BJ (cell line): ENCODE results near the gene SWI5. TPM values are rescaled to one million over a fixed set of nuclear protein-coding genes. Genes with fewer than 3 reads are reported as not detected.

ENCODE experiments used
- CTCF ChIA-PET: fragments of 350-600 bp; formaldehyde crosslinking; extraction: SDS; loops from one replicate; lab custom pipeline; 2021; ENCODE audit warnings: antibody characterized with exemption, inconsistent platforms; lab: Yijun Ruan, JAX
- POLR2A ChIA-PET: fragments of 300-600 bp; sonication (Branson Sonifier 250); formaldehyde crosslinking; extraction: SDS; loops from one replicate; lab custom pipeline; 2021; ENCODE audit warnings: antibody characterized with exemption; lab: Charles Lee
- DNase-seq: peaks from one replicate; pipeline ENCODE4 v3.0.0-alpha.2; 2011; ENCODE audit warnings: low read depth
- H3K27me3 ChIP-seq: 2 replicates; pipeline ENCODE4 v1.6.0; 2011; ENCODE audit warnings: low read length; ENCODE audit not compliant: control insufficient read depth, insufficient read depth
- H3K36me3 ChIP-seq: 2 replicates; pipeline ENCODE4 v1.5.1; 2011; ENCODE audit warnings: low read length; ENCODE audit not compliant: control insufficient read depth, insufficient read depth
- H3K4me3 ChIP-seq: 2 replicates; pipeline ENCODE4 v1.5.1; 2011; ENCODE audit warnings: low read depth, mild to moderate bottlenecking, control low read depth, low read length
- CTCF ChIP-seq: IDR thresholded peaks from 2 replicates; pipeline ENCODE4 v1.5.1; 2011; ENCODE audit warnings: low read depth, mild to moderate bottlenecking, control low read depth, inconsistent platforms, low read length, moderate library complexity; ENCODE audit not compliant: insufficient read depth
- polyA plus RNA-seq: library from polyadenylated mRNA; depleted of rRNA; stranded (reverse); fragments of >200 nt; gene quantifications from 2 replicates; pipeline ENCODE4 v1.2.3, GENCODE V29; 2011

SWI5 gene
- polyA plus RNA-seq, 1 experiment, result 77.4 TPM

- ChIA-PET POLR2A (no interaction called here), CTCF (interaction anchor here (0.7 to 3.9 kb wide), 16 partner anchors 9 to 156 kb away, joined by 3 to 24 read pairs (median 4); partner anchors contain the start of genes DNM1, GOLGA2 and SWI5)
- no peaks in the 10 kb centered on the region for H3K27me3 ChIP-seq
- H3K4me3 ChIP-seq, result no peak overlapping the region
- H3K36me3 ChIP-seq, result peaks cover 36% of the 10 kb centered on the region
- DNase-seq, result no peak
- peak; percentile 94 for TF ChIP-seq CTCF
Measured at GRCh38 chr9:128254855-128255759, 21.0 kb upstream of the SWI5 start.

GRCh38 chr9:128257086-128257825 is 18.8 kb upstream of the SWI5 start:
- POLR2A ChIA-PET, result no interaction called here
- H3K36me3 ChIP-seq, result peaks cover 51% of the 10 kb centered on the region
- no peak for TF ChIP-seq CTCF
- CTCF ChIA-PET, result interaction anchor here (3.9 kb wide), 1 partner anchor 12 kb away, joined by 24 read pairs; no protein-coding TSS in a partner anchor
- no peak overlapping the region for H3K4me3 ChIP-seq
- H3K27me3 ChIP-seq, result no peaks in the 10 kb centered on the region
- no peak for DNase-seq

GRCh38 chr9:128257907-128258306 is 18.2 kb upstream of the SWI5 start:
- DNase-seq, result no peak
- H3K27me3 ChIP-seq, result no peaks in the 10 kb centered on the region
- ChIA-PET POLR2A (no interaction called here), CTCF (no interaction called here)
- H3K4me3 ChIP-seq, result no peak overlapping the region
- no peak for TF ChIP-seq CTCF
- H3K36me3 ChIP-seq, result peaks cover 57% of the 10 kb centered on the region

GRCh38 chr9:128258326-128258725 is 17.8 kb upstream of the SWI5 start:
- TF ChIP-seq CTCF, result no peak
- DNase-seq, result no peak
- Histone ChIP-seq H3K27me3 (no peaks in the 10 kb centered on the region), H3K36me3 (peaks cover 58% of the 10 kb centered on the region), H3K4me3 (no peak overlapping the region)
- POLR2A ChIA-PET, result no interaction called here
- CTCF ChIA-PET, result no interaction called here

GRCh38 chr9:128259156-128259555 is 16.9 kb upstream of the SWI5 start:
- TF ChIP-seq CTCF, result no peak
- ChIA-PET CTCF (no interaction called here), POLR2A (no interaction called here)

More at GRCh38 chr9:128259156-128259555, 16.9 kb upstream of the SWI5 start:
- no peak overlapping the region for H3K4me3 ChIP-seq
- H3K27me3 ChIP-seq, result no peaks in the 10 kb centered on the region
- peaks cover 57% of the 10 kb centered on the region for H3K36me3 ChIP-seq
- DNase-seq, result no peak
